ENCODE measurements around the gene CYB5RL.

The CYB5RL gene

GRCh38 chr1:54228638-54229079, 28.8 kb upstream of the CYB5RL start:
- Histone ChIP-seq H3K36me3 (ENCODE audit: control insufficient read depth, insufficient read depth, low read length) (peaks cover 1% of the 10 kb centered on the region), H3K27me3 (replicated peaks; ENCODE audit: control insufficient read depth, insufficient read depth, low read length) (no peaks in the 10 kb centered on the region), H3K4me3 (replicated peaks; ENCODE audit: low read depth, low read length) (no peak overlapping the region)
- DNase-seq (ENCODE audit: extremely low read depth, insufficient read length) = no peak
- no peak for TF ChIP-seq CTCF (IDR thresholded peaks at IDR 0.05; ENCODE audit: insufficient read depth, low read length, poor library complexity, severe bottlenecking)

GRCh38 chr1:54227891-54228310, 28.1 kb upstream of the CYB5RL start:
- no peak for TF ChIP-seq CTCF (IDR thresholded peaks at IDR 0.05; ENCODE audit: insufficient read depth, low read length, poor library complexity, severe bottlenecking)
- Histone ChIP-seq H3K27me3 (replicated peaks; ENCODE audit: control insufficient read depth, insufficient read depth, low read length) (no peaks in the 10 kb centered on the region), H3K36me3 (ENCODE audit: control insufficient read depth, insufficient read depth, low read length) (peaks cover 3% of the 10 kb centered on the region), H3K4me3 (replicated peaks; ENCODE audit: low read depth, low read length) (no peak overlapping the region)
- DNase-seq (ENCODE audit: extremely low read depth, insufficient read length) = no peak

- Histone ChIP-seq H3K27me3 (replicated peaks; ENCODE audit: control insufficient read depth, insufficient read depth, low read length) (no peaks in the 10 kb centered on the region), H3K4me3 (replicated peaks; ENCODE audit: low read depth, low read length) (no peak overlapping the region), H3K36me3 (ENCODE audit: control insufficient read depth, insufficient read depth, low read length) (peaks cover 3% of the 10 kb centered on the region)
- no peak for TF ChIP-seq CTCF (IDR thresholded peaks at IDR 0.05; ENCODE audit: insufficient read depth, low read length, poor library complexity, severe bottlenecking)
- DNase-seq (ENCODE audit: extremely low read depth, insufficient read length) = no peak
Measured at GRCh38 chr1:54227091-54227602, 27.3 kb upstream of the CYB5RL start.

GRCh38 chr1:54225986-54226559, 26.2 kb upstream of the CYB5RL start:
- Histone ChIP-seq H3K4me3 (replicated peaks; ENCODE audit: low read depth, low read length) (no peak overlapping the region), H3K36me3 (ENCODE audit: control insufficient read depth, insufficient read depth, low read length) (peaks cover 3% of the 10 kb centered on the region), H3K27me3 (replicated peaks; ENCODE audit: control insufficient read depth, insufficient read depth, low read length) (no peaks in the 10 kb centered on the region)
- DNase-seq (ENCODE audit: extremely low read depth, insufficient read length) = no peak
- no peak for TF ChIP-seq CTCF (IDR thresholded peaks at IDR 0.05; ENCODE audit: insufficient read depth, low read length, poor library complexity, severe bottlenecking)

- no peaks in the 10 kb centered on the region for H3K27me3 ChIP-seq (replicated peaks; ENCODE audit: control insufficient read depth, insufficient read depth, low read length)
- no peak overlapping the region for H3K4me3 ChIP-seq (replicated peaks; ENCODE audit: low read depth, low read length)
- peaks cover 3% of the 10 kb centered on the region for H3K36me3 ChIP-seq (ENCODE audit: control insufficient read depth, insufficient read depth, low read length)
- no peak for DNase-seq (ENCODE audit: extremely low read depth, insufficient read length)
- no peak for TF ChIP-seq CTCF (IDR thresholded peaks at IDR 0.05; ENCODE audit: insufficient read depth, low read length, poor library complexity, severe bottlenecking)
Measured at GRCh38 chr1:54225378-54225777, 25.5 kb upstream of the CYB5RL start.

GRCh38 chr1:54224233-54224632, 24.4 kb upstream of the CYB5RL start:
- DNase-seq (ENCODE audit: extremely low read depth, insufficient read length) = no peak

More at GRCh38 chr1:54224233-54224632, 24.4 kb upstream of the CYB5RL start:
- Histone ChIP-seq H3K27me3 (replicated peaks; ENCODE audit: control insufficient read depth, insufficient read depth, low read length) (no peaks in the 10 kb centered on the region), H3K4me3 (replicated peaks; ENCODE audit: low read depth, low read length) (no peak overlapping the region), H3K36me3 (ENCODE audit: control insufficient read depth, insufficient read depth, low read length) (peaks cover 7% of the 10 kb centered on the region)
- TF ChIP-seq CTCF (IDR thresholded peaks at IDR 0.05; ENCODE audit: insufficient read depth, low read length, poor library complexity, severe bottlenecking) = no peak
